Femur (tissue), 1 donor: ENCODE data around the gene UNC45B.
"Not testable (repeated sequence)": the region's sequence is repeated elsewhere in the genome, so short reads cannot be mapped to it uniquely, and the experiment has no call there.

Experiments
- DNase-seq: peaks from one replicate; pipeline ENCODE4 v3.0.0-alpha.2; 2017

The UNC45B gene

GRCh38 chr17:35171834-35172233 lies 24.2 kb downstream of the UNC45B start:
- no peak for DNase-seq

GRCh38 chr17:35172321-35172720 lies 24.7 kb downstream of the UNC45B start:
- DNase-seq: not testable (repeated sequence)

- no peak for DNase-seq
Measured at GRCh38 chr17:35174835-35175334, 27.3 kb downstream of the UNC45B start.

GRCh38 chr17:35175638-35176415 lies 28.2 kb downstream of the UNC45B start:
- DNase-seq: no peak

GRCh38 chr17:35176897-35177296 lies 29.3 kb downstream of the UNC45B start:
- DNase-seq: no peak

- DNase-seq: not testable (repeated sequence)
Measured at GRCh38 chr17:35179379-35179778, 31.8 kb downstream of the UNC45B start.

- DNase-seq: no peak
Measured at GRCh38 chr17:35183332-35183731, 35.7 kb downstream of the UNC45B start.

- DNase-seq: no peak
Measured at GRCh38 chr17:35184274-35184673, 36.7 kb downstream of the UNC45B start.

GRCh38 chr17:35185849-35186248 lies 38.2 kb downstream of the UNC45B start:
- no peak for DNase-seq

GRCh38 chr17:35187481-35187880 lies 39.9 kb downstream of the UNC45B start:
- no peak for DNase-seq

- no peak for DNase-seq
Measured at GRCh38 chr17:35188111-35188510, 40.5 kb downstream of the UNC45B start.

- no peak for DNase-seq
Measured at GRCh38 chr17:35189291-35189690, 41.7 kb downstream of the UNC45B start.

GRCh38 chr17:35191001-35191695 lies 43.5 kb downstream of the UNC45B start:
- DNase-seq: no peak

GRCh38 chr17:35192708-35193107 lies 45.1 kb downstream of the UNC45B start:
- no peak for DNase-seq

- DNase-seq: not testable (repeated sequence)
Measured at GRCh38 chr17:35194001-35194400, 46.4 kb downstream of the UNC45B start, which contains the start of gene SLC35G3. SLC35G3 (minus strand) TSS chr17:35194393; CDS start chr17:35194307, 86 bp downstream.

- DNase-seq: not testable (repeated sequence)
Measured at GRCh38 chr17:35195062-35195461, 47.4 kb downstream of the UNC45B start.

GRCh38 chr17:35202582-35202981 lies 55.0 kb downstream of the UNC45B start:
- not testable (repeated sequence) for DNase-seq

GRCh38 chr17:35210741-35211140 lies 63.1 kb downstream of the UNC45B start:
- DNase-seq: no peak

- no peak for DNase-seq
Measured at GRCh38 chr17:35212668-35213067, 65.1 kb downstream of the UNC45B start.

- DNase-seq: no peak
Measured at GRCh38 chr17:35213412-35213940, 65.9 kb downstream of the UNC45B start.

GRCh38 chr17:35214192-35214591 lies 66.6 kb downstream of the UNC45B start:
- DNase-seq: no peak

- DNase-seq: no peak
Measured at GRCh38 chr17:35214631-35215273, 67.1 kb downstream of the UNC45B start.

- DNase-seq: no peak
Measured at GRCh38 chr17:35217107-35217506, 69.5 kb downstream of the UNC45B start.
